Tibial nerve (tissue), 4 donors: Measurements from ENCODE around the gene FAIM2.

ENCODE experiments used
- EP300 ChIP-seq, 2 donors: sonication (generic); formaldehyde crosslinking; IDR thresholded peaks; one replicate each; pipeline ENCODE4 v1.6.1; 2017; ENCODE audit warnings: antibody characterized with exemption in 2 of 2, mild to moderate bottlenecking in 1 of 2
- POLR2A ChIP-seq, 2 donors: fragments of 450-650 bp; IDR thresholded peaks; one replicate each; pipeline ENCODE4 v1.6.1; 2017; ENCODE audit warnings: antibody characterized with exemption in 2 of 2, mild to moderate bottlenecking in 2 of 2, moderate library complexity in 2 of 2
- TF ChIP-seq, protein P1 (sequence below), 5 experiments: fragments of 200-600 bp in 3 of 5; fragments of 450-650 bp in 2 of 5; sonication (generic) in 3 of 5; IDR thresholded peaks; one replicate each; pipeline ENCODE4 v1.5.1; 2016 to 2019; ENCODE audit warnings: antibody characterized with exemption in 5 of 5, mild to moderate bottlenecking in 3 of 5, moderate library complexity in 2 of 5

DNA sequence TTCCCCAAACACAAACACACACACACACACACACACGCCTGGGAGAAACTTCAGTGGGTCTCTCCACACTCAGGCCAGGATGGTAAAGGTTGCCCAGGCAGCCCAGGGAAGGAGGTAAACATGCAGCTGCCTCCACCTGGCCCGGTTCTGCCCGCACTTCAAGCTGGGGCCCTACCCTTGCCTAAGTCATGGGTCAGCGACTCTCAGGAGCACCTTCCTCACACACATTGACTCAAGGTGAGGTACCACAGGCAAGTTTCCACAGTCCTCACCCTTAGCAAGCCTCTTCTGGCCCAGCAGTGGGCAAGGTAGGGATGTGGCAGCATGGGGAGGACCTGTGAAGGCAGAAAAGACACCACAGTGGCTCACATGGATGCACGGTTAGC is 14.1 kb upstream of the FAIM2 start:
- no peak for TF ChIP-seq POLR2A (IDR thresholded peaks at IDR 0.05)
- TF ChIP-seq EP300 (IDR thresholded peaks at IDR 0.05), result no peak
- TF ChIP-seq, protein P1, sequence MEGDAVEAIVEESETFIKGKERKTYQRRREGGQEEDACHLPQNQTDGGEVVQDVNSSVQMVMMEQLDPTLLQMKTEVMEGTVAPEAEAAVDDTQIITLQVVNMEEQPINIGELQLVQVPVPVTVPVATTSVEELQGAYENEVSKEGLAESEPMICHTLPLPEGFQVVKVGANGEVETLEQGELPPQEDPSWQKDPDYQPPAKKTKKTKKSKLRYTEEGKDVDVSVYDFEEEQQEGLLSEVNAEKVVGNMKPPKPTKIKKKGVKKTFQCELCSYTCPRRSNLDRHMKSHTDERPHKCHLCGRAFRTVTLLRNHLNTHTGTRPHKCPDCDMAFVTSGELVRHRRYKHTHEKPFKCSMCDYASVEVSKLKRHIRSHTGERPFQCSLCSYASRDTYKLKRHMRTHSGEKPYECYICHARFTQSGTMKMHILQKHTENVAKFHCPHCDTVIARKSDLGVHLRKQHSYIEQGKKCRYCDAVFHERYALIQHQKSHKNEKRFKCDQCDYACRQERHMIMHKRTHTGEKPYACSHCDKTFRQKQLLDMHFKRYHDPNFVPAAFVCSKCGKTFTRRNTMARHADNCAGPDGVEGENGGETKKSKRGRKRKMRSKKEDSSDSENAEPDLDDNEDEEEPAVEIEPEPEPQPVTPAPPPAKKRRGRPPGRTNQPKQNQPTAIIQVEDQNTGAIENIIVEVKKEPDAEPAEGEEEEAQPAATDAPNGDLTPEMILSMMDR (IDR thresholded peaks at IDR 0.05), result no peak
